HEK293 (cell line): ENCODE measurements around the gene TMED9.

ENCODE experiments used
- AEBP2 ChIP-seq: fragments of 450-650 bp; formaldehyde crosslinking; IDR thresholded peaks from 2 replicates; pipeline ENCODE4 v1.5.1; 2016; ENCODE audit warnings: missing biosample characterization, missing genetic modification characterization, borderline replicate concordance
- BCL6B ChIP-seq: fragments of 450-650 bp; formaldehyde crosslinking; IDR thresholded peaks from 2 replicates; pipeline ENCODE4 v1.5.1; 2017; ENCODE audit warnings: missing biosample characterization, missing genetic modification characterization
- CTCF ChIP-seq: fragments of 450-650 bp; formaldehyde crosslinking; IDR thresholded peaks from 2 replicates; pipeline ENCODE4 v1.5.1; 2016; ENCODE audit warnings: missing biosample characterization, missing genetic modification characterization
- FEZF1 ChIP-seq: fragments of 450-650 bp; formaldehyde crosslinking; IDR thresholded peaks from 2 replicates; pipeline ENCODE4 v1.5.1; 2016; ENCODE audit warnings: missing biosample characterization, missing genetic modification characterization
- GLIS2 ChIP-seq: fragments of 450-650 bp; formaldehyde crosslinking; IDR thresholded peaks from 2 replicates; pipeline ENCODE4 v1.5.1; 2016; ENCODE audit warnings: missing biosample characterization, missing genetic modification characterization
- IKZF3 ChIP-seq: fragments of 450-650 bp; IDR thresholded peaks from 2 replicates; pipeline ENCODE4 v1.5.0; 2018; ENCODE audit warnings: missing biosample characterization, mild to moderate bottlenecking, missing genetic modification characterization, moderate library complexity
- PRDM10 ChIP-seq: fragments of 450-650 bp; formaldehyde crosslinking; IDR thresholded peaks from 2 replicates; pipeline ENCODE4 v1.5.1; 2016; ENCODE audit warnings: missing biosample characterization, missing genetic modification characterization
- SCRT1 ChIP-seq: fragments of 450-650 bp; formaldehyde crosslinking; IDR thresholded peaks from 2 replicates; pipeline ENCODE4 v1.5.1; 2016; ENCODE audit warnings: missing biosample characterization, missing genetic modification characterization, borderline replicate concordance
- SP3 ChIP-seq: fragments of 450-650 bp; formaldehyde crosslinking; IDR thresholded peaks from 2 replicates; pipeline ENCODE4 v1.5.1; 2016; ENCODE audit warnings: missing biosample characterization, missing genetic modification characterization
- SP7 ChIP-seq: fragments of 450-650 bp; formaldehyde crosslinking; IDR thresholded peaks from 2 replicates; pipeline ENCODE4 v1.5.1; 2016; ENCODE audit warnings: missing biosample characterization, missing genetic modification characterization
- WT1 ChIP-seq: fragments of 450-650 bp; formaldehyde crosslinking; IDR thresholded peaks from 2 replicates; pipeline ENCODE4 v1.5.1; 2016; ENCODE audit warnings: missing biosample characterization, missing genetic modification characterization
- YY1 ChIP-seq: fragments of 450-650 bp; formaldehyde crosslinking; IDR thresholded peaks from 2 replicates; pipeline ENCODE4 v1.5.1; 2018; ENCODE audit warnings: missing biosample characterization, missing genetic modification characterization
- YY2 ChIP-seq: fragments of 450-650 bp; formaldehyde crosslinking; IDR thresholded peaks from 2 replicates; pipeline ENCODE4 v1.5.1; 2016; ENCODE audit warnings: missing biosample characterization, missing genetic modification characterization
- ZBTB10 ChIP-seq: fragments of 450-650 bp; formaldehyde crosslinking; IDR thresholded peaks from 2 replicates; pipeline ENCODE4 v1.5.1; 2016; ENCODE audit warnings: missing biosample characterization, missing genetic modification characterization
- ZBTB20 ChIP-seq: fragments of 450-650 bp; formaldehyde crosslinking; IDR thresholded peaks from 2 replicates; pipeline ENCODE4 v1.5.1; 2016; ENCODE audit warnings: missing biosample characterization, missing genetic modification characterization
- ZNF2 ChIP-seq: fragments of 450-650 bp; formaldehyde crosslinking; IDR thresholded peaks from 2 replicates; pipeline ENCODE4 v1.5.1; 2016; ENCODE audit warnings: missing biosample characterization, missing genetic modification characterization
- ZNF280D ChIP-seq: fragments of 450-650 bp; formaldehyde crosslinking; IDR thresholded peaks from 2 replicates; pipeline ENCODE4 v1.5.1; 2016; ENCODE audit warnings: missing biosample characterization, missing genetic modification characterization
- ZNF354C ChIP-seq: fragments of 450-650 bp; formaldehyde crosslinking; IDR thresholded peaks from 2 replicates; pipeline ENCODE4 v1.5.1; 2016; ENCODE audit warnings: missing biosample characterization, missing genetic modification characterization, low read depth, borderline replicate concordance
- ZNF398 ChIP-seq: fragments of 450-650 bp; formaldehyde crosslinking; IDR thresholded peaks from 2 replicates; pipeline ENCODE4 v1.5.1; 2017; ENCODE audit warnings: missing biosample characterization, missing genetic modification characterization
- ZNF629 ChIP-seq: fragments of 450-650 bp; formaldehyde crosslinking; IDR thresholded peaks from 2 replicates; pipeline ENCODE4 v1.5.1; 2017; ENCODE audit warnings: missing biosample characterization, missing genetic modification characterization
- ZNF660 ChIP-seq: fragments of 450-650 bp; IDR thresholded peaks from 2 replicates; pipeline ENCODE4 v1.5.1; 2018; ENCODE audit warnings: missing biosample characterization, mild to moderate bottlenecking, missing genetic modification characterization
- ZNF768 ChIP-seq: fragments of 450-650 bp; formaldehyde crosslinking; IDR thresholded peaks from 2 replicates; pipeline ENCODE4 v1.5.1; 2018; ENCODE audit warnings: missing biosample characterization, mild to moderate bottlenecking, missing genetic modification characterization
- ZXDB ChIP-seq: fragments of 450-650 bp; formaldehyde crosslinking; IDR thresholded peaks from 2 replicates; pipeline ENCODE4 v1.5.1; 2016; ENCODE audit warnings: missing biosample characterization, missing genetic modification characterization

TMED9 gene

GRCh38 chr5:177554474-177555111, 37.4 kb upstream of the TMED9 start, which contains the start of gene FAM193B (continued):
- TF ChIP-seq WT1 (tag by site-specific recombination) (peak; percentile 19; the same call in 1 of the 2 replicates), SCRT1 (tag by site-specific recombination) (peak; percentile 22; the same call in 1 of the 2 replicates), FEZF1 (tag by site-specific recombination) (no peak), ZNF354C (tag by site-specific recombination) (no peak), IKZF3 (peak; percentile 28; the same call in 1 of the 2 replicates), ZNF660 (tag by site-specific recombination) (no peak), BCL6B (tag by site-specific recombination) (no peak), AEBP2 (tag by site-specific recombination) (no peak), ZNF768 (no peak), YY1 (tag by site-specific recombination) (peak; percentile 93), GLIS2 (tag by site-specific recombination) (peak; percentile 51), ZNF2 (peak; percentile 60; the same call in 1 of the 2 replicates), SP7 (tag by site-specific recombination) (0 out of 2 replicates have a peak, but pooled peaks have one; percentile 30), PRDM10 (tag by site-specific recombination) (peak; percentile 75), CTCF (tag by site-specific recombination) (peak; percentile 42), ZBTB20 (tag by site-specific recombination) (no peak), YY2 (tag by site-specific recombination) (peak; percentile 74), ZNF398 (tag by site-specific recombination) (peak; percentile 47; the same call in 1 of the 2 replicates), ZNF629 (tag by site-specific recombination) (0 out of 2 replicates have a peak, but pooled peaks have one; percentile 13), ZBTB10 (tag by site-specific recombination) (peak; percentile 51; the same call in 1 of the 2 replicates), SP3 (tag by site-specific recombination) (peak; percentile 41; the same call in 1 of the 2 replicates), ZNF280D (0 out of 2 replicates have a peak, but pooled peaks have one; percentile 26), ZXDB (tag by site-specific recombination) (peak; percentile 53)
